Measurements from ENCODE around the gene DYNC1I1. TPM values are rescaled to one million over a fixed set of nuclear protein-coding genes. Genes with fewer than 3 reads are reported as not detected.

DYNC1I1 gene
- total RNA-seq, 1 experiment from 2014 or later: 3.2 TPM

- H3K4ac ChIP-seq (ENCODE audit: low read depth, low read length): no peak overlapping the region
- H3K4me3 Mint-ChIP-seq: no peak overlapping the region
- no peaks in the 10 kb centered on the region for H3K4me1 ChIP-seq (ENCODE audit: insufficient read depth, low read length)
- H3K79me2 ChIP-seq (ENCODE audit: insufficient read depth, low read length): no peaks in the 10 kb centered on the region
- no peak overlapping the region for H3T11ph ChIP-seq (ENCODE audit: low read length)
- H3K27me3 ChIP-seq (ENCODE audit: insufficient read depth, low read length): no peaks in the 10 kb centered on the region
- H4K91ac ChIP-seq (ENCODE audit: insufficient read length, low read depth, low read length): no peak overlapping the region
- H3K4me2 ChIP-seq (ENCODE audit: insufficient read depth, insufficient read length, low read length): no peak overlapping the region
- WGBS (ENCODE audit: extremely low coverage, insufficient read length, low lambda C conversion rate): no CpG with 5 or more reads among the region's 2 CpGs
- no peak overlapping the region for H2BK15ac ChIP-seq (ENCODE audit: low read depth, low read length)
- no peak for TF ChIP-seq CTCF (conservative IDR thresholded peaks at IDR 0.05)
- no peak overlapping the region for H3K23ac ChIP-seq (ENCODE audit: insufficient read length, low read depth, low read length)
- no peak overlapping the region for H2BK5ac ChIP-seq (ENCODE audit: insufficient read length, low read length)
- no peak overlapping the region for H2AFZ ChIP-seq (ENCODE audit: low read length)
- H3K56ac ChIP-seq (ENCODE audit: insufficient read length, low read depth, low read length): no peak overlapping the region
- peaks cover 35 to 48% of the 10 kb centered on the region in 2 experiments for H3K4me1 Mint-ChIP-seq
- DNase-seq: no peak
- no peak overlapping the region for H3K14ac ChIP-seq (ENCODE audit: insufficient read depth, low read length)
- no peaks in the 10 kb centered on the region for H3K23me2 ChIP-seq (ENCODE audit: insufficient read length, low read depth, low read length, poor library complexity, severe bottlenecking)
- H3K36me3 Mint-ChIP-seq (ENCODE audit: insufficient read depth in 1 of 3, low read depth in 3 of 3): peaks cover 8 to 21% (median 19%) of the 10 kb centered on the region in 3 experiments; a peak in 5 of 7 replicates
- no peak overlapping the region for H3K18ac ChIP-seq (ENCODE audit: insufficient read length, low read depth, low read length)
- no peaks in the 10 kb centered on the region for H3K79me1 ChIP-seq (ENCODE audit: insufficient read depth, low read depth, low read length, poor library complexity, severe bottlenecking)
- H3K9me3 Mint-ChIP-seq: no peaks in the 10 kb centered on the region
- H4K20me1 ChIP-seq (ENCODE audit: control insufficient read depth, insufficient read depth, insufficient read length): no peaks in the 10 kb centered on the region
- no peak overlapping the region for H4K8ac ChIP-seq (replicated peaks; ENCODE audit: insufficient read length, low read depth, low read length)
- H4K5ac ChIP-seq (ENCODE audit: insufficient read length, low read depth, low read length): no peak overlapping the region
- H2BK12ac ChIP-seq (ENCODE audit: insufficient read length, low read depth, low read length): no peak overlapping the region
- H2BK20ac ChIP-seq (ENCODE audit: low read depth, low read length, poor library complexity, severe bottlenecking): no peak overlapping the region
- no peak overlapping the region for H2AK5ac ChIP-seq (ENCODE audit: insufficient read length, low read length)
- no peaks in the 10 kb centered on the region for H3K9me3 ChIP-seq (ENCODE audit: control insufficient read depth, low read depth, low read length)
- H2BK120ac ChIP-seq (ENCODE audit: low read depth, low read length, poor library complexity, severe bottlenecking): no peak overlapping the region
- H3K27ac ChIP-seq (ENCODE audit: insufficient read length, low read depth, low read length): no peak overlapping the region
- no peak overlapping the region for H3K9ac ChIP-seq (ENCODE audit: extremely low read depth, insufficient read length, low read length)
- H3K27me3 Mint-ChIP-seq (ENCODE audit: low read depth): no peaks in the 10 kb centered on the region
- H3K27ac Mint-ChIP-seq: no peak overlapping the region
Measured at GRCh38 chr7:96122746-96123145, 350.4 kb downstream of the DYNC1I1 start.
